KMS-11 (cell line): ENCODE data around the gene PCDHB13.
"Not testable (repeated sequence)": the region's sequence is repeated elsewhere in the genome, so short reads cannot be mapped to it uniquely, and the experiment has no call there.

Experiments
- H2AFZ ChIP-seq: fragments of 200-600 bp; sonication (generic); 2 replicates; pipeline ENCODE4 v1.6.1; 2016; ENCODE audit warnings: antibody characterized with exemption, mixed run types, low read depth
- H3K27ac ChIP-seq: fragments of 200-600 bp; sonication (generic); 2 replicates; pipeline ENCODE4 v1.6.1; 2016; ENCODE audit warnings: mild to moderate bottlenecking, mixed run types
- H3K27me3 ChIP-seq: fragments of 200-600 bp; sonication (generic); 2 replicates; pipeline ENCODE4 v1.6.1; 2017; ENCODE audit warnings: mild to moderate bottlenecking, low read depth, mixed run types, moderate library complexity; ENCODE audit not compliant: insufficient read depth
- H3K36me3 ChIP-seq: fragments of 200-600 bp; sonication (generic); 2 replicates; pipeline ENCODE4 v1.6.1; 2017; ENCODE audit warnings: mild to moderate bottlenecking, mixed run types; ENCODE audit not compliant: insufficient read depth
- H3K4me1 ChIP-seq: fragments of 200-600 bp; sonication (generic); 2 replicates; pipeline ENCODE4 v1.6.1; 2016; ENCODE audit warnings: mild to moderate bottlenecking, low read depth, mixed run types; ENCODE audit not compliant: poor library complexity, severe bottlenecking
- H3K4me2 ChIP-seq: fragments of 200-600 bp; sonication (generic); 2 replicates; pipeline ENCODE4 v1.7.0; 2016; ENCODE audit warnings: mild to moderate bottlenecking, mixed run types
- H3K4me3 ChIP-seq: fragments of 200-600 bp; sonication (generic); IDR thresholded peaks from 2 replicates; pipeline ENCODE4 v1.6.1; 2017; ENCODE audit warnings: low read depth, low read length, mixed read lengths; ENCODE audit not compliant: insufficient read depth
- H3K79me2 ChIP-seq: fragments of 200-600 bp; sonication (generic); 2 replicates; pipeline ENCODE4 v1.6.1; 2016; ENCODE audit warnings: low read depth, mixed run types; ENCODE audit not compliant: insufficient read depth
- H3K9ac ChIP-seq: fragments of 200-600 bp; sonication (generic); 2 replicates; pipeline ENCODE4 v1.6.1; 2016; ENCODE audit warnings: mild to moderate bottlenecking, mixed run types
- H4K20me1 ChIP-seq: fragments of 200-600 bp; sonication (generic); 2 replicates; pipeline ENCODE4 v1.6.1; 2016; ENCODE audit warnings: mild to moderate bottlenecking, mixed run types; ENCODE audit not compliant: insufficient read depth
- CTCF ChIP-seq: fragments of 200-600 bp; sonication (generic); conservative IDR thresholded peaks from 2 replicates; pipeline ENCODE4 v1.6.1; 2017; ENCODE audit warnings: low read depth, mild to moderate bottlenecking, antibody characterized with exemption, low read length, moderate library complexity, mixed read lengths

Gene PCDHB13

DNA sequence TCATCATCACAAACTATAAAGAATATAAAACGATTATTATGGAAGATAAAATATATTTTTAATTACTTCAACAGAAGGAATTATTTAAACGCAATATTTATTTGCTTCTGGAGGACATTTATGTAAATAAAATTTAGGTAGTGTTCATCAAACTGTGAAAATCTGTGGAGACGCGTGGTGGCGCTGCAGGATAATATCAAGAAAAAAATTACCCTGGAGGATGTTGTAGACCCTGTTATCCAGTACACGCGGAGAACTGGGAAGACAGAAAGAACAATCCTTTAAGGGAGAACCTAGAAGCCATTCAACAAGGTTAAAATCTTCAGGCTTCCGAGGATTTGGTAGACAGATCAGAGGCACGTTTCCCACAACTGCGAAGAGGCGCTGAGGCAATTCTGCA lies 5.2 kb upstream of the PCDHB13 start, which contains the start of gene PCDHB12:
PCDHB12 (plus strand) TSS at position 242 of the 400 bp plus-strand sequence. CDS start 189 bp downstream, outside the sequence.
- no peaks in the 10 kb centered on the region for H3K27me3 ChIP-seq
- no peaks in the 10 kb centered on the region for H3K4me1 ChIP-seq
- no peaks in the 10 kb centered on the region for H3K79me2 ChIP-seq
- H3K4me3 ChIP-seq: no peak within 1 kb of the TSS
- H2AFZ ChIP-seq: no peak within 1 kb of the TSS
- no peak within 1 kb of the TSS for H3K4me2 ChIP-seq
- TF ChIP-seq CTCF: no peak
- H3K36me3 ChIP-seq: no peaks in the 10 kb centered on the region
- H3K27ac ChIP-seq: no peak within 1 kb of the TSS
- no peak within 1 kb of the TSS for H3K9ac ChIP-seq
- H4K20me1 ChIP-seq: no peaks in the 10 kb centered on the region

- H3K4me1 ChIP-seq, H3K4me3 ChIP-seq, H3K27me3 ChIP-seq, H3K79me2 ChIP-seq, H3K9ac ChIP-seq, H3K27ac ChIP-seq, H3K4me2 ChIP-seq, H2AFZ ChIP-seq, H4K20me1 ChIP-seq, H3K36me3 ChIP-seq: not testable (repeated sequence)
These were observed 3.4 kb upstream of the PCDHB13 start for GRCh38 chr5:141210281-141210680.

DNA sequence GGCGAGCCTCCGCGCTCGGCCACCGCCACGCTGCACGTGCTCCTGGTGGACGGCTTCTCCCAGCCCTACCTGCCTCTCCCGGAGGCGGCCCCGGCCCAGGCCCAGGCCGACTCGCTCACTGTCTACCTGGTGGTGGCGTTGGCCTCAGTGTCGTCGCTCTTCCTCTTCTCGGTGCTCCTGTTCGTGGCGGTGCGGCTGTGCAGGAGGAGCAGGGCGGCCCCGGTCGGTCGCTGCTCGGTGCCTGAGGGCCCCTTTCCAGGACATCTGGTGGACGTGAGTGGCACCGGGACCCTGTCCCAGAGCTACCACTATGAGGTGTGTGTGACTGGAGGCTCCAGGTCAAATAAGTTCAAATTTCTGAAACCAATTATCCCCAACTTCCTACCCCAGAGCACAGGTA lies 2.9 kb upstream of the PCDHB13 start:
- not testable (repeated sequence) for H3K27me3 ChIP-seq, H4K20me1 ChIP-seq, H3K27ac ChIP-seq, H3K9ac ChIP-seq, H3K4me2 ChIP-seq, H3K36me3 ChIP-seq, H3K4me1 ChIP-seq, H3K4me3 ChIP-seq, H2AFZ ChIP-seq, H3K79me2 ChIP-seq

DNA sequence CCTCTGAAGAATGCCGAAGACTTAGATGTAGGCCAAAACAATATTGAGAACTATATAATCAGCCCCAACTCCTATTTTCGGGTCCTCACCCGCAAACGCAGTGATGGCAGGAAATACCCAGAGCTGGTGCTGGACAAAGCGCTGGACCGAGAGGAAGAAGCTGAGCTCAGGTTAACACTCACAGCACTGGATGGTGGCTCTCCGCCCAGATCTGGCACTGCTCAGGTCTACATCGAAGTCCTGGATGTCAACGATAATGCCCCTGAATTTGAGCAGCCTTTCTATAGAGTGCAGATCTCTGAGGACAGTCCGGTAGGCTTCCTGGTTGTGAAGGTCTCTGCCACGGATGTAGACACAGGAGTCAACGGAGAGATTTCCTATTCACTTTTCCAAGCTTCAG lies 864 bp downstream of the PCDHB13 start:
- H3K36me3 ChIP-seq, H3K79me2 ChIP-seq: not testable (repeated sequence)

GRCh38 chr5:141215504-141215903 lies 1.8 kb downstream of the PCDHB13 start:
- H2AFZ ChIP-seq, H3K4me1 ChIP-seq, H3K4me3 ChIP-seq, H3K36me3 ChIP-seq, H3K9ac ChIP-seq, H4K20me1 ChIP-seq, H3K4me2 ChIP-seq, H3K79me2 ChIP-seq, H3K27ac ChIP-seq, H3K27me3 ChIP-seq: not testable (repeated sequence)

More for the DNA sequence above, 864 bp downstream of the PCDHB13 start:
- H3K27ac ChIP-seq, H4K20me1 ChIP-seq, H3K4me2 ChIP-seq, H3K9ac ChIP-seq, H3K27me3 ChIP-seq, H3K4me3 ChIP-seq, H2AFZ ChIP-seq, H3K4me1 ChIP-seq: not testable (repeated sequence)

DNA sequence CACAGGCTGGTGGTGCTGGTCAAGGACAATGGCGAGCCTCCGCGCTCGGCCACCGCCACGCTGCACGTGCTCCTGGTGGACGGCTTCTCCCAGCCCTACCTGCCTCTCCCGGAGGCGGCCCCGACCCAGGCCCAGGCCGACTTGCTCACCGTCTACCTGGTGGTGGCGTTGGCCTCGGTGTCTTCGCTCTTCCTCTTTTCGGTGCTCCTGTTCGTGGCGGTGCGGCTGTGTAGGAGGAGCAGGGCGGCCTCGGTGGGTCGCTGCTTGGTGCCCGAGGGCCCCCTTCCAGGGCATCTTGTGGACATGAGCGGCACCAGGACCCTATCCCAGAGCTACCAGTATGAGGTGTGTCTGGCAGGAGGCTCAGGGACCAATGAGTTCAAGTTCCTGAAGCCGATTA lies 2.3 kb downstream of the PCDHB13 start:
- not testable (repeated sequence) for H3K27ac ChIP-seq, H3K36me3 ChIP-seq, H3K79me2 ChIP-seq, H3K4me3 ChIP-seq, H3K9ac ChIP-seq, H3K27me3 ChIP-seq, H3K4me2 ChIP-seq, H2AFZ ChIP-seq, H4K20me1 ChIP-seq, H3K4me1 ChIP-seq

GRCh38 chr5:141223112-141223783 lies 9.5 kb downstream of the PCDHB13 start, which contains the start of gene PCDHB14:
Gene PCDHB14, plus strand, starts transcription at chr5:141223343. Its CDS starts 163 bp downstream, at chr5:141223506.
- H3K4me1 ChIP-seq: no peaks in the 10 kb centered on the region
- no peaks in the 10 kb centered on the region for H3K79me2 ChIP-seq
- H3K27me3 ChIP-seq: no peaks in the 10 kb centered on the region
- H3K4me3 ChIP-seq: no peak within 1 kb of the TSS
- no peaks in the 10 kb centered on the region for H4K20me1 ChIP-seq
- no peak within 1 kb of the TSS for H3K27ac ChIP-seq
- no peaks in the 10 kb centered on the region for H3K36me3 ChIP-seq
- H3K9ac ChIP-seq: no peak within 1 kb of the TSS; the same call in 1 of the 2 replicates
- TF ChIP-seq CTCF: peak; percentile 58
- peak within 1 kb of the TSS; percentile 26; the same call in 1 of the 2 replicates for H3K4me2 ChIP-seq
- H2AFZ ChIP-seq: peak within 1 kb of the TSS; percentile 62

DNA sequence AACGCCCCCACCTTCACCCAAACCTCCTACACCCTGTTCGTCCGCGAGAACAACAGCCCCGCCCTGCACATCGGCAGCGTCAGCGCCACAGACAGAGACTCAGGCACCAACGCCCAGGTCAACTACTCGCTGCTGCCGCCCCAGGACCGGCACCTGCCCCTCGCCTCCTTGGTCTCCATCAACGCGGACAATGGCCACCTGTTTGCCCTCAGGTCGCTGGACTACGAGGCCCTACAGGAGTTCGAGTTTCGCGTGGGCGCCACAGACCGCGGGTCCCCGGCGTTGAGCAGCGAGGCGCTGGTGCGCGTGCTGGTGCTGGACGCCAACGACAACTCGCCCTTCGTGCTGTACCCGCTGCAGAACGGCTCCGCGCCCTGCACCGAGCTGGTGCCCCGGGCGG lies 11.1 kb downstream of the PCDHB13 start:
- H3K4me2 ChIP-seq, H3K4me3 ChIP-seq, H3K36me3 ChIP-seq, H3K27ac ChIP-seq, H4K20me1 ChIP-seq, H2AFZ ChIP-seq, H3K9ac ChIP-seq, H3K79me2 ChIP-seq, H3K4me1 ChIP-seq, H3K27me3 ChIP-seq: not testable (repeated sequence)

DNA sequence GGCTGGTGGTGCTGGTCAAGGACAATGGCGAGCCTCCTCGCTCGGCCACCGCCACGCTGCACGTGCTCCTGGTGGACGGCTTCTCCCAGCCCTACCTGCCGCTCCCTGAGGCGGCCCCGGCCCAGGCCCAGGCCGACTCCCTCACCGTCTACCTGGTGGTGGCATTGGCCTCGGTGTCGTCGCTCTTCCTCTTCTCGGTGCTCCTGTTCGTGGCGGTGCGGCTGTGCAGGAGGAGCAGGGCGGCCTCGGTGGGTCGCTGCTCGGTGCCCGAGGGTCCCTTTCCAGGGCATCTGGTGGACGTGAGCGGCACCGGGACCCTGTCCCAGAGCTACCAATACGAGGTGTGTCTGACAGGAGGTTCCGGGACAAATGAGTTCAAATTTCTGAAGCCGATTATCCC lies 11.7 kb downstream of the PCDHB13 start:
- not testable (repeated sequence) for H3K27me3 ChIP-seq, H3K4me2 ChIP-seq, H3K27ac ChIP-seq, H4K20me1 ChIP-seq, H3K4me1 ChIP-seq, H3K9ac ChIP-seq, H2AFZ ChIP-seq, H3K36me3 ChIP-seq, H3K4me3 ChIP-seq, H3K79me2 ChIP-seq
